ENCODE results near the gene DUSP14.

- no peak for TF ChIP-seq POLR2A (IDR thresholded peaks at IDR 0.05)
- TF ChIP-seq, protein P1, sequence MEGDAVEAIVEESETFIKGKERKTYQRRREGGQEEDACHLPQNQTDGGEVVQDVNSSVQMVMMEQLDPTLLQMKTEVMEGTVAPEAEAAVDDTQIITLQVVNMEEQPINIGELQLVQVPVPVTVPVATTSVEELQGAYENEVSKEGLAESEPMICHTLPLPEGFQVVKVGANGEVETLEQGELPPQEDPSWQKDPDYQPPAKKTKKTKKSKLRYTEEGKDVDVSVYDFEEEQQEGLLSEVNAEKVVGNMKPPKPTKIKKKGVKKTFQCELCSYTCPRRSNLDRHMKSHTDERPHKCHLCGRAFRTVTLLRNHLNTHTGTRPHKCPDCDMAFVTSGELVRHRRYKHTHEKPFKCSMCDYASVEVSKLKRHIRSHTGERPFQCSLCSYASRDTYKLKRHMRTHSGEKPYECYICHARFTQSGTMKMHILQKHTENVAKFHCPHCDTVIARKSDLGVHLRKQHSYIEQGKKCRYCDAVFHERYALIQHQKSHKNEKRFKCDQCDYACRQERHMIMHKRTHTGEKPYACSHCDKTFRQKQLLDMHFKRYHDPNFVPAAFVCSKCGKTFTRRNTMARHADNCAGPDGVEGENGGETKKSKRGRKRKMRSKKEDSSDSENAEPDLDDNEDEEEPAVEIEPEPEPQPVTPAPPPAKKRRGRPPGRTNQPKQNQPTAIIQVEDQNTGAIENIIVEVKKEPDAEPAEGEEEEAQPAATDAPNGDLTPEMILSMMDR (IDR thresholded peaks at IDR 0.05): no peak
These were observed 10.7 kb downstream of the DUSP14 start for GRCh38 chr17:37500378-37500777.
